Left lung (tissue), 10 donors: ENCODE data around the gene ZNF784. TPM values are rescaled to one million over a fixed set of nuclear protein-coding genes. Genes with fewer than 3 reads are reported as not detected.

Experiments used
- ATAC-seq: fragments of 200-7000 bp; cut with Tn5 transposase; one replicate; pipeline ENCODE4 v1.9.1; 2020; ENCODE audit warnings: moderate library complexity
- DNase-seq, 4 donors: peaks; one replicate each; pipeline ENCODE4 v3.0.0-alpha.2; 2013 to 2020
- H3K27ac ChIP-seq, 2 donors: fragments of 200-600 bp; sonication (generic) in 1 of 2; one replicate each; pipeline versions ENCODE4 v1.5.0 to v1.8.0; 2020 to 2021
- H3K27me3 ChIP-seq, 2 donors: fragments of 200-600 bp; sonication (generic) in 1 of 2; one replicate each; pipeline versions ENCODE4 v1.5.0 to v1.8.0; 2020 to 2021
- H3K36me3 ChIP-seq, 2 donors: fragments of 200-600 bp; sonication (generic) in 1 of 2; one replicate each; pipeline versions ENCODE4 v1.5.0 to v1.8.0; 2020 to 2021
- H3K4me1 ChIP-seq, 2 donors: fragments of 200-600 bp; one replicate each; pipeline ENCODE4 v1.8.0; 2021
- H3K4me3 ChIP-seq, 2 donors: fragments of 200-600 bp; sonication (generic) in 1 of 2; one replicate each; pipeline versions ENCODE4 v1.5.0 to v1.8.0; 2020 to 2021; ENCODE audit warnings: mild to moderate bottlenecking in 1 of 2
- H3K9me3 ChIP-seq, 2 donors: fragments of 200-600 bp; sonication (generic) in 1 of 2; one replicate each; pipeline versions ENCODE4 v1.5.0 to v1.8.0; 2020 to 2021
- intact Hi-C, 2 donors: fragments of 100-400 bp; cut with DNase I; formaldehyde crosslinking; loops; one replicate each; pipeline versions ENCODE4 v1.11.2 to v1.14.2; 2022
- polyA plus RNA-seq, 6 donors: library from polyadenylated mRNA; unstranded; fragments of 120-200 nt; gene quantifications; one replicate each; pipeline ENCODE4 v1.2.1, GENCODE V29; 2013; ENCODE audit not compliant: insufficient read length in 6 of 6
- total RNA-seq, 2 donors: library from RNA; stranded (reverse); fragmentation: NEBNext Ultra II Directional; extraction: Animal tissue kit (Norgen Biotek cat#: 25700); gene quantifications; one replicate each; pipeline ENCODE4 v1.2.1, GENCODE V29; 2021
- TF ChIP-seq, protein P1 (sequence below), 2 donors: fragments of 200-600 bp; sonication (generic) in 1 of 2; IDR thresholded peaks; one replicate each; pipeline versions ENCODE4 v1.5.0 to v1.8.0; 2021; ENCODE audit warnings: antibody characterized with exemption in 2 of 2
- donor health status: DM: no; HTN: yes; CAD: no.
- donor health status: DM: no; HTN: no; CAD: no.

The ZNF784 gene
- total and polyA plus RNA-seq, 8 donors: 6.0 to 11.6 (median 8.6) TPM

DNA sequence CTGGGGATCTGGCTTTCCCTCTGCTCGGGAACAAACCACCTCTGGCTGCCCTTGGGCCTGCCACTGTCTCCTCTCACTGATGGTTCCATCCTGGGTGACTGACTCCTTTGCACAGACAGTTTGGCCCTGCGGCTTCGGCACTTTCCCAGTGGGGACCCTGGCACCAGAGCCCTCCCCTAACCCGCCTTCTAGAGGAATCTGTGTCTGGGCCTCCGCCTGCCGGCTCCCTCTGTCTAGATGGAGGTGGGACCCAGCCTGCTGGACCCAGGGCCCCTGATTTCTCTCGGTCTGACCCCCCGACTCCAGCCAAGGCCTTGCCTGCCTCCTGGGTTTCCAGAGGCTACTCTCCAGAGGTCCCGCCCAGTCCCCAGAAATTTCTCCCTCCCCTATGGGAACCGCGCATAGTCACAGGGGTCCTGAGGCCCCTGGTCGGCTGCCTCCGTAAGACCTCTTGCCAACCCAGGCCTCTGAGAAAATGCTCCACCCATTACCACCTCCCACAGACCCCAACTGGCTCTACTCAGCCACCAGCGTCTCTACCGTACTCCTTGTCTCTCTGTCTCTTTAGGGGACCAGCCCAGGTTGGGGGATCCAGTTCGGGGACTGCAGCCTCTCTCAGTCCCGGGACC lies 26.4 kb upstream of the ZNF784 start:
- Histone ChIP-seq H3K4me3 (no peak overlapping the region), H3K27ac (no peak overlapping the region), H3K9me3 (no peaks in the 10 kb centered on the region), H3K4me1 (peaks cover 16 to 45% of the 10 kb centered on the region in 2 donors), H3K27me3 (no peaks in the 10 kb centered on the region), H3K36me3 (peaks cover 0 to 11% of the 10 kb centered on the region in 2 donors)
- no peak for ATAC-seq
- intact Hi-C loops: no loop called here
- DNase-seq: peak in 1 of 4 donors; percentile 69
- TF ChIP-seq, protein P1, sequence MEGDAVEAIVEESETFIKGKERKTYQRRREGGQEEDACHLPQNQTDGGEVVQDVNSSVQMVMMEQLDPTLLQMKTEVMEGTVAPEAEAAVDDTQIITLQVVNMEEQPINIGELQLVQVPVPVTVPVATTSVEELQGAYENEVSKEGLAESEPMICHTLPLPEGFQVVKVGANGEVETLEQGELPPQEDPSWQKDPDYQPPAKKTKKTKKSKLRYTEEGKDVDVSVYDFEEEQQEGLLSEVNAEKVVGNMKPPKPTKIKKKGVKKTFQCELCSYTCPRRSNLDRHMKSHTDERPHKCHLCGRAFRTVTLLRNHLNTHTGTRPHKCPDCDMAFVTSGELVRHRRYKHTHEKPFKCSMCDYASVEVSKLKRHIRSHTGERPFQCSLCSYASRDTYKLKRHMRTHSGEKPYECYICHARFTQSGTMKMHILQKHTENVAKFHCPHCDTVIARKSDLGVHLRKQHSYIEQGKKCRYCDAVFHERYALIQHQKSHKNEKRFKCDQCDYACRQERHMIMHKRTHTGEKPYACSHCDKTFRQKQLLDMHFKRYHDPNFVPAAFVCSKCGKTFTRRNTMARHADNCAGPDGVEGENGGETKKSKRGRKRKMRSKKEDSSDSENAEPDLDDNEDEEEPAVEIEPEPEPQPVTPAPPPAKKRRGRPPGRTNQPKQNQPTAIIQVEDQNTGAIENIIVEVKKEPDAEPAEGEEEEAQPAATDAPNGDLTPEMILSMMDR (IDR thresholded peaks at IDR 0.05): no peak

DNA sequence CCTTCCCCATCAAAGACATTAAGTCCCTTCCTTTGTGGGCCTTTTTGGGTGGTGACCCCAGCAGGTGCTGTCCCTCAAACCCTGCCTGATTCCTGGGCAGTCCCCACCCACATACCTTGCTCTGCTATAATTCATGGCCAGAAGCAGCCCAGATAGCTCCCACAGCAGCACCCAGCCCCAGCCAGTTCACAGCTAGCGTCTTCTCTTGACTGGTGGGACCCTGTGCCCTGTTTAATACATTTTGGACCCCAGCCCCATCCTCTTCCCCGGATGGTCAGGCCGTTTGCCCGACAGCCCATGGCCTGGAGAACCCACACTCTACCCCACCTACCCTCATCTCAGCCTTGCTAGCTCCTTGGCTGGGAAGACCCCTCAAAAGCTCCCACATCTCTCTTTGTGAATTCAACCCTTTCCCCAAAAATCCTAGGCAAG lies 25.8 kb upstream of the ZNF784 start:
- peak in 1 of 4 donors; percentile 38 for DNase-seq
- intact Hi-C loops: no loop called here
- Histone ChIP-seq H3K36me3 (peaks cover 0 to 17% of the 10 kb centered on the region in 2 donors), H3K4me1 (peaks cover 14 to 44% of the 10 kb centered on the region in 2 donors), H3K27me3 (no peaks in the 10 kb centered on the region), H3K4me3 (no peak overlapping the region), H3K27ac (no peak overlapping the region), H3K9me3 (no peaks in the 10 kb centered on the region)
- ATAC-seq: no peak
- TF ChIP-seq, protein P1 (IDR thresholded peaks at IDR 0.05): no peak

DNA sequence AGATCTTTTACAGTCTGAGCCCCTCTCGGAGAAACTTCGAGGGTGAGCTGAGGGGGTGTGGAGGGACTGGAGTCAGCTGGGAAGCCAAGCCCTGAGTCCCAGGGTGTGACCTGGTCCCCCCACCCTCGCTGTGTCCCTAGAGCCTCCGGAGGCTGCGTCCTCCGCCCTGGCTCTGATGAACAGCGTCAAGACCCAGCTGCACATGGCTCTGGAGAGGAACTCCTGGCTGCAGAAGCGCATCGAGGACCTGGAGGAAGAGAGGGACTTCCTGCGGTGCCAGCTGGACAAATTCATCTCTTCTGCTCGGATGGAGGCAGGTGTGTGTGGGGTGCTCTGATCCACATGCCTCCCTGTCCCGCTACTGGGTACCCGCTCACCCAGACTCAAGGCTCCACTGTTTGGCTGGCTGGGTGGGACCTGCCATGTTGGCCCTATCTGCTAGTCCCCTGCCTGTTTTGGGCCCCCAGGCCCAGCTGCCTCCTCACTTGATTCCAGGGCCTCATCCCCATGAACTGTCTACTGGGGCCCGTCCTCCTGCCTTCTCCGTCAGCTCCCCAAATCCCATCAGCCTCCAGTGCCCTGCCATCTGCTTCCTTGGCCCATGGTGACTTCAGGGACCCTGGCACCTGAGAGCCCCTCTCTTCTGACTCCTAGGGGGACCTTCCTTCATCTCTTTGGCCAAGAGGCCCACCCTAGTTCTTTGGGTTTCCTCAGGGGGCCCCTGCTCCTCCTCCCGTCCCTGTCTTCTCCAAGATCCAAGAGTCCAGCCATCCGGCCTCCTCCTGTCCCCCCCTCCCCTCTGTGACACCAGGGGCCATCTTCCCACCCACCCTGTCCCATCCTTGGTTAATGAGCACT lies 25.1 kb upstream of the ZNF784 start:
- TF ChIP-seq, protein P1 (IDR thresholded peaks at IDR 0.05): no peak
- intact Hi-C loops: no loop called here
- Histone ChIP-seq H3K36me3 (peaks cover 0 to 22% of the 10 kb centered on the region in 2 donors), H3K27ac (peak overlapping the region in 1 of 2 donors; percentile 65), H3K4me3 (peak overlapping the region in 1 of 2 donors; percentile 67), H3K9me3 (no peaks in the 10 kb centered on the region), H3K4me1 (peaks cover 14 to 51% of the 10 kb centered on the region in 2 donors), H3K27me3 (no peaks in the 10 kb centered on the region)
- no peak for ATAC-seq
- DNase-seq: peak in 1 of 4 donors; percentile 55

DNA sequence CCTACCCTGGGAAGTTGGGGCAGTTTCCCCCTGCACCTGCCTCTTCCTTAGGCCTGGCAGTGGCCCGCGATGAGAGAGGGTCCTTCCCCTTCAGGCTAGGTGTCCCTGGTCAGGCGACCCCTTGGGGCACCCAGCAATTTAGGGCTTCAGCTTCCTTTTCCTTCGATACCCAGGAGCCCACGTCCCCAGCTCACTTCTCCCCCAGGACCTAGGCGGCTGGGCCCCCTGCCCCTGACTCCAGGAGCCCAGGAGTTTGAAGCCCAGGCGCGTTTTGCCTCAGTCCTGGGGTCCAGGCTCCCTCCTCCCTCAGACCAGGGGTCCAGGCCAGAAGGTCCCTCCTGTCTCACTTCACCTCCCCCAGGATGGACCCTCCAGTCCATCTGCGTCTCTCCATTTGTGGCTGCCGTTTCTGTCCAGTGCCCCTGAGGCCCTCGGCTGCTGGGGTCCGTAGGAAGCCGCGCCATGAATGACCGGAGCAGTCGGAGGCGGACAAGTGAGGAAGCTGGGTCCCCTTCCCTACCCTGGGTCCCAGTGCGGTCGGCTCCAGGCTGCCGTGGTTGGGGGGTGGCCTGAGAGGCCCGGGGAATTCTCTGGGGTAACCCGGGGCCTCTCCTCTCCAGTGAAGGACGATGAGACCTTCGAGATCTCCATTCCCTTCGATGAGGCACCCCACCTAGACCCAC lies 24.4 kb upstream of the ZNF784 start:
- peak overlapping the region; percentile 65 to 70 for H3K27ac ChIP-seq
- DNase-seq (peak in 1 of 4 donors; percentile 72), ATAC-seq (no peak)
- no peaks in the 10 kb centered on the region for H3K9me3 ChIP-seq
- H3K4me1 ChIP-seq: peaks cover 14 to 58% of the 10 kb centered on the region in 2 donors
- TF ChIP-seq, protein P1 (IDR thresholded peaks at IDR 0.05): no peak
- peaks cover 0 to 22% of the 10 kb centered on the region in 2 donors for H3K36me3 ChIP-seq
- no peaks in the 10 kb centered on the region for H3K27me3 ChIP-seq
- intact Hi-C loops: no loop called here
- H3K4me3 ChIP-seq: peak overlapping the region; percentile 67 to 79
